GM21723 (cell line): ENCODE measurements around the gene AFF4.
"Not testable (repeated sequence)": the region's sequence is repeated elsewhere in the genome, so short reads cannot be mapped to it uniquely, and the experiment has no call there.

Source experiments
- ATAC-seq: cut with Tn5 transposase; IDR thresholded peaks from one replicate; pipeline ENCODE4 v1.9.1; 2021; ENCODE audit warnings: mild to moderate bottlenecking, moderate library complexity; ENCODE audit not compliant: unreplicated experiment

Gene AFF4

DNA sequence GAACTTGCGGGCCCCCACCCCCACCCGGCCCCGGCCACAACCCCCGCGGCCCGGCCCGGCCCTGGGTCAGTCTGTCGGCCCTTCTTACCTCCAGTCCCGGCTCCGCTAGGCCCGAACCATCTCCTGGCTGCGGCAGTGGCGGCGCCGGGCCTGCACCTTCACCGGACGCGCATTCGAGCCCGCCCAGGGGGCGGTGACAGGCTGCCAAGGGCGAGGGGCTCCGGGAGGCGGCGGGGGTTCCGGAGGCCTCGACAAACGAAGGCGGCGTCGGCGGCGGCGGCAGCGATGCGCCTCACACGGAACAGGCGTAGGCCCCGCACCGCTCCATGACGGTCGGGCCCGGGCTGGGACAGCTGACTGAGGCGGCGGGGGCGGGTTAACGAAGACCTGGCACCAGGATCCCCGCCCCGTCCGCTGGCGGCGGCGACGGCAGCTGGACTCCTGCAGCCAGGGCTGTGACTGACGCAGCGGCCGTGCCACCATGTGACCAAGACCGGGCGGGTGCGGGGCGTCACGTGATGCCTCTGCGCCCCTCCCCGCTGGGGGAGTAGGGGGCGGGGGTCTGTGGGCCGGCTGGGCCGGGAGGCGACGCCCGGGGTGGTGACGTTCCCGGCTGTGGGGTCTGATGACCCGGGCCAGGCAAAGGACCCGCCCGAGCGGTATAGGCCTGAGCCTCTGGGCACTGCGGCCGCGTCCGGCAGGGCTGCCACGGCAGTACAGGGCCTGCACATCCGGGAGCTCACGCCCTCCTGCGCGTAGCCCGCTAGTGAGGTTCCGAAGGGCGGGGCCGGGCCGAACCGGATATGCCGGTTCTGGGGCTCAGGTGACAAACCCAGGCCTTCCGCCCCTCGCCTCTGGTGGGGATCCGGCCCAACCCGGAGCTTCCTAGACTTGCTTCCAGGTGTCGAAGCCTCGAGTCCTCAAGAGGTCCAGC lies at the start of gene AFF4:
AFF4 (minus strand) TSS at position 464 of the 934 bp plus-strand sequence. CDS start 26,445 bp downstream, outside the sequence.
- ATAC-seq: peak; percentile 94

DNA sequence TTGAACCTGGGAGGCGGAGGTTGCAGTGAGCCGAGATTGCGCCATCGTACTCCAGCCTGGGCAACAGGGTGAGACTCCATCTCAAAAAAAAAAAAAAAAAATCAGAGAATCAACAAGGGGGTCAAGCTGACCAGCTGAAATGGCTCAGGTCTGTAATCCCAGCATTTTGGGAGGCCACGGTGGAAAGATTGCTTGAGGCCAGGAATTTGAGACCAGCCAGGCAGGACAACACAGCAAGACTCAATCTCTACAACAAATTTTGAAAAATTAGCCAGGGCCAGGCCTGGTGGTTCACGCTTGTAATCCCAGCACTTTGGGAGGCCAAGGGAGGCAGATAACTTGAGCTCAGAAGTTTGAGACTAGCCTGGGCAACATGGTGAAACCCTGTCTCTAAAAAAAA lies 45.0 kb upstream of the AFF4 start:
- ATAC-seq: not testable (repeated sequence)

- no peak for ATAC-seq
Measured at GRCh38 chr5:133006653-133007052, 43.2 kb upstream of the AFF4 start.

DNA sequence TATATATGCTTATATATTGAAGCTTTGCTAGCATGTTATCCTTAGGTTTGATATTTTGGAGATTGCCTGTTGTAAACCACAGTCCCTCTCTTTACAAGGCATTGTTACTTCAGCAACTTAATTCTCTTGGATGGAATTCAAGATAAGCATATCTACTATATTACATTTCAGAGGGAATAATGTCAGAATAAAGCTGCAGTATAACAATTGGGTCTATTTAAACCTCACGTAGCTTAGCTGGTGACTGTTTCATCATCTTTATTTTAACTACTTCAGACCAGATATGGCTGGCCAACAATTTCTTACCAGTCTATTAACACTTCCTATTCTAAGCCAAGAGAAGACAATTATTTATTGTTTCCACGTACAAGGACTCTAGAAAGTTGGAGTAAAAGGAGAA lies 35.8 kb upstream of the AFF4 start:
- no peak for ATAC-seq

- ATAC-seq: no peak
Measured at GRCh38 chr5:132998556-132998955, 35.1 kb upstream of the AFF4 start.

GRCh38 chr5:132996307-132996706 lies 32.9 kb upstream of the AFF4 start:
- ATAC-seq: no peak

GRCh38 chr5:132987531-132988408 lies 24.3 kb upstream of the AFF4 start:
- ATAC-seq: no peak

DNA sequence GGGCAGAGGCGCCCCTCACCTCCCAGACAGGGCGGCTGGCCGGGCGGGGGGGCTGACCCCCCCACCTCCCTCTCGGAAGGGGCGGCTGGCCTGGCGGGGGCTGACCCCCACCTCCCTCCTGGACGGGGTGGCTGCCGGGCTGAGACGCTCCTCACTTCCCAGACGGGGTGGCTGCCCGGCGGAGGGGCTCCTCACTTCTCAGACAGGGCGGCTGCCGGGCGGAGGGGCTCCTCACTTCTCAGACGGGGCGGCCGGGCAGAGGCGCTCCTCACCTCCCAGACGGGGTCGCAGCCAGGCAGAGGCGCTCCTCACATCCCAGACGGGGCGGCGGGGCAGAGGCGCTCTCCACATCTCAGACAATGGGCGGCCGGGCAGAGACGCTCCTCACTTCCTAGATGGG lies 19.5 kb upstream of the AFF4 start:
- not testable (repeated sequence) for ATAC-seq

- ATAC-seq: no peak
Measured at GRCh38 chr5:132981288-132981687, 17.9 kb upstream of the AFF4 start.

DNA sequence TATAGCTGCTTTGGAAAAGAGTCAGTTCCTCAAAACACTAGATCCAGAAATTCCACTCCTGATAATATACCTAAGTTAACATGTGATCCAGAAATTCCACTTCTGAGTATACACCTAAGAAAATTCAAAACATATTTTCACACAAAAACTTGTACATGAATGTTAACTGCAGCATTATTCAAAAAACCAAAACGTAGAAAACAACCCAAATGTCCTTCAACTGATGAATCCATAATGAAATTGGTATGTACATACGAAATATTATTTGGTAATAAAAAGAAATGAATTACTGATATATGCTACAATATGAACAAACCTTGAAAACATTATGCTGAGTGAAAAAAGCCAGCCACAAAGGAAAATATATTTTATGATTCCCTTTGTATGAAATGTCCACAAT lies 16.5 kb upstream of the AFF4 start:
- no peak for ATAC-seq

- ATAC-seq: no peak
Measured at GRCh38 chr5:132979367-132979940, 16.0 kb upstream of the AFF4 start.

DNA sequence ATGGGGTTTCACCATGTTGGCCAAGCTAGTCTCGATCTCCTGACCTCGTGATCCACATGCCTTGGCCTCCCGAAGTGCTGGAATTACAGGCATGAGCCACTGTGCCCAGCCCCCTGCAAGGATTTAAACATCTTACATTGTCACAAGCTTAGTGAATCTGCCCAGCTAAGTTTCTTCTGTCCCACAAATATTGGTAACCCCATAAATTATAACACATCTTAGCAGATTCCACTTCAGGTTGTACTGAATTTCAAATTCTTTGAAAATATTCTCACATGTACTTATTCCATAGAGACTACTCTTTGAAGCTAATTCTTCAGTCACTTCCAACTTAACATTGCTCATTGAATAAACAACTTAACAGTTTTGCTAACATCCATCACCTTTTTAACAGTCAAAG lies 13.4 kb upstream of the AFF4 start:
- no peak for ATAC-seq

- ATAC-seq: not testable (repeated sequence)
Measured at GRCh38 chr5:132972436-132972828, 9.0 kb upstream of the AFF4 start.

DNA sequence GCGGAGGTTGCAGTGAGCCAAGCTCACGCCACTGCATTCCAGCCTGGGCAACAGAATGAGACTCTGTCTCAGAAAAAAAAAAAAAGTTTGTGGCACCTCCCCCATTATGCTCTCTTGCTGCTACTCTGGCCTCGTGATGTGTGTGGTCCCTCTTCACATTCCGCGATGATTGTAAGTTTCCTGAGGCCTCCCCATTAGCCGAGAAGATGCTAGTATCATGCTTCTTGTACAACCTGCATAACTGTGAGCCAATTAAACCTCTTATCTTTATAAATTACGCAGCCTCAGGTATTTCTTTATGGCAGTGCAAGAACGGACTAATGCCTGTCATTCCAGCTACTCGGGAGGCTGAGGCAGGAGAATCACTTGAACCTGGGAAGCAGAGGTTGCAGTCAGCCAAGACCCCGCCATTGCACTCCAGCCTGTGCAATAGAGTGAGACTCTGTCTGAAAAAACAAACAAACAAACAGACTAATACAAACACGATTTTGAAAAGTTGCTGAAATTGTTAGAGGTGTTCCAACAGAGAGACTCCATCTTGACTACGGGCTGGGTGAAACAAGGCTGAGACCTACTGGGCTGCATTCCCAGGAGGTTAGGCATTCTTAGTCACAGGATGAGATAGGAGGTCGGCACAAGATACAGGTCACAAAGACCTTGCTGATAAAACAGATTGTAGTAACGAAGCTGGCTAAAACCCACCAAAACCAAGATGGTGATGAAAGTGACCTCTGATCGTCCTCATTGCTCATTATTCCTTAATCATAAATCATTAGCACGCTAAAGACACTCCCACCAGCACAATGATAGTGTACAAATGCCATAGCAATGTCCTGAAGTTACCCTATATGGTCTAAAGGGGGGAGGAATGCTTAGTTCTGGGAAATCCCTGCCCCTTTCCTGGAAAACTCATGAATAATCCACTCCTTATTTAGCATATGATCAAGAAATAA lies 8.3 kb upstream of the AFF4 start:
- ATAC-seq: no peak

DNA sequence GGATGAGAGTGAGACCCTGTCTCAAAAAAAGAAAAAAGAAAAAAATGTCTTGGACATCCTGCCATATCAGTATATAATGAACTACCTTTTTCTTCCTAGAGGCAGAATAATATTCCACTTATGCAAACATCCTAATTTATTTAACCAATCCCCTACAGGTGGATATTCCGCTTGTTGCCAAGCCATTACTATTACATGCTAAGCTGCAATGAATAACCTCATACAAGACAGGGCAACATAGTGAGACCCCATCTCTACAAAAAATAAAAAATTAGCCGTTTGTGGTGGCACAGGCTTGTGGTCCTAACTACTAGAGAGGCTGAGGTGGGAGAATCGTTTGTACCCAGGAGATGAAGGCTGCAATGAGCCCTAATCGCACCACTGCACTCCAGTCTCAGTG lies 1.7 kb upstream of the AFF4 start:
- no peak for ATAC-seq

DNA sequence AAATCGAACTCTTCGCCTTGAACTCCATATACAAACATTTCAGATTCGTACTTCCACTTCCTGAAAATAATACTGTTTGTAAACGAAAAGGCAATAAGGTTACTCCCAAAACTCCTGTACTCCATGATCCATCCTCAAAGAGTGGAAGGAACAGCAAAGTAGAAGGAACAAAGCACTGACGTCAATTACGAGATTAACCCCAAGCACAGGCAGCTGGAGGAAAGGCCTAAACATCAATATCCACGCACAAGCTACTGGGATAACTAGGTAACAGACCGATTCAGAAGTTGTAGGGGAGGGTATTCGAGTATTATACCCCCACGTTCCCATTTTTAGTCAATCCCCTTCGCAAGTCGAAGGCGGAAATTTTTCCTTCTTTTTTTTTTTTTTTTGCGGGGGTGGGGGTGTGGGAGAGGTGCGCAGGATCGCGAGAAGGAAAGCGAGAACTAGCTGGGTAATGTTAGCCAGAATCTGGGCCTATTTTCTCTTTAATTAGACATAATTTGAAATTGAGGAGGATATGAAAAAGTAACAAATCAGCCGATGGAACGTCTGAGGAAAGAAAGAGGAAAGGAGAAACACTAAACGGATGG lies 909 bp downstream of the AFF4 start:
- no peak for ATAC-seq

DNA sequence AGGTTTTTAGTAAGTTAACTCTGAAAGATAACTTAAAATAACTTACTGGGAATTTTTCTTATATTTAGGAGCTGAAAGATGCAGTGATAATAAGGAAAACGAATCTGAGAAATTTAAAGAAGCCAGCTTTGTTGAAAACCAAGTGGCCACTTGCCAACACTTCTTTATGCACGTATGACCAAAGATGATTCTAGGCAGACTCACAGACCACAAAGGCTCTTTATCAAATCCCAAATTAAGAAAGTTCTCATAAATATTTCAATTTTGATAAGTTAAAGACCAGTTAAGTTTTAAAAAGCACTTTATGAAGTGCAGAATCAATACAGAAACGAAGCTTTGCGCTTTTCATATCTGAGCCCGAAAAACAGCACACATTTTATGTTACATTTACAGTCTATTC lies 1.5 kb downstream of the AFF4 start:
- no peak for ATAC-seq

DNA sequence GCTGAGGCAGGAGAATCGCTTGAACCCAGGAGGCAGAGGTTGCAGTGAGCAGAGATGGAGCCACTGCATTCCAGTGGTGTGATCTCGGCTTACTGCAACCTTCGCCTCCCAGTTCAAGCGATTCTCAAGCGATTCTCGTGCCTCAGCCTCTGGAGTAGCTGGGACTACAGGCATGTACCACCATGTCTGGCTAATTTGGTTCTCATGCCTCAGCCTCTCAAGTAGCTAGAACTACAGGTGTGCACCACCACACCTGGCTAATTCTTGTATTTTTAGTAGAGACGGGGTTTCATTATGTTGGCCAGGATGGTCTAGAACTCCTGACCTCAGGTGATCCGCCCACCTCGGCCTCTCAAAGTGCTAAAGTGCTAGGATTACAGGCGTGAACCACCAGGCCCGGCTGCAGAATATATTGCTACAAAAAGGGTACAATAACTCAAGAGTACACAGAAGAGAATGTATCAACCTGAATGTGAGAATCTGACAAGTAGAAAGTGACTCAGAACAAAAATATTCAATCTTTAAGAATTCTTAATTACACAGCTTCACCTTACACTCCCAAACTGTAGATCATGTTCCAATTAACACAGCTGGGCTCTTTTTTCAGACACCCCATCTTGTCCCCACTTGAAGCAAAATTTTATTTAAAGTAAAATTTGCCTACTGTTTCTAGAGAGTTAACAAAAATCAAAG lies 2.2 kb downstream of the AFF4 start:
- not testable (repeated sequence) for ATAC-seq

GRCh38 chr5:132956166-132956799 lies 7.2 kb downstream of the AFF4 start:
- not testable (repeated sequence) for ATAC-seq
